ENCODE data around the gene NT5DC2. TPM values are rescaled to one million over a fixed set of nuclear protein-coding genes. Genes with fewer than 3 reads are reported as not detected.

Gene NT5DC2
- total and polyA plus RNA-seq, 2 of the 8 experiments (the other 6 are each of a cell fraction or from before 2014, with no cell fraction given) = 331 to 477 TPM

DNA sequence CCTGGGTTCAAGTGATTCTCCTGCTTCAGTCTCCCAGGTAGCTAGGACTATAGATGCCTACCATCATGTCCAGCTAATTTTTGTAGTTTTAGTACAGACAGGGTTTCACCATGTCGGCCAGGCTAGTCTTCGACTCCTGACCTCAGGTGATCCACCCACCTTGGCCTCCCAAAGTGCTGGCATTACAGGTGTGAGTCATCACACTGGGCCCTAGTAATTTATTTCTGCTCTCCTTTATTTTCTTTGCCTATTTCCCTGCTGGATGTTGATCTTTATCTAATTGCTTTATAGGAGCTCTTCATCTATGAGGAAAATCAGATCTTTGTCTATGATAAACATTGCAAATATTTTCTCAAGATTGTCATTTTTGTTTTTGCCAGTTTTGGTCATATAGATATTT lies 34.4 kb upstream of the NT5DC2 start:
- Histone ChIP-seq H2BK12ac (ENCODE audit: low read depth, low read length) (no peak overlapping the region), H2AK5ac (ENCODE audit: low read depth, low read length) (no peak overlapping the region), H3K14ac (ENCODE audit: insufficient read length) (no peak overlapping the region), H3K9me3 (ENCODE audit: insufficient read depth in 2 of 2, low read depth in 1 of 2, low read length in 1 of 2) (no peaks in the 10 kb centered on the region), H4K91ac (replicated peaks; ENCODE audit: insufficient read length, low read length) (no peak overlapping the region), H2AFZ (ENCODE audit: low read length) (no peak overlapping the region), H4K20me1 (replicated peaks in 1 of 2; ENCODE audit: control insufficient read depth in 1 of 2, insufficient read depth in 2 of 2, low read length in 2 of 2) (no peaks in the 10 kb centered on the region), H3K27ac (ENCODE audit: low read depth, low read length) (no peak overlapping the region), H2BK5ac (ENCODE audit: low read depth, low read length) (no peak overlapping the region), H3K4ac (replicated peaks; ENCODE audit: insufficient read length, low read depth, low read length) (no peak overlapping the region), H3K9ac (replicated peaks in 1 of 4; ENCODE audit: extremely low read depth in 1 of 4, low read depth in 3 of 4, low read length in 3 of 4) (no peak overlapping the region), H3K23me2 (ENCODE audit: low read depth, low read length) (no peaks in the 10 kb centered on the region), H3K27me3 (replicated peaks in 1 of 4; ENCODE audit: control insufficient read depth in 3 of 4, extremely low read depth in 1 of 4, insufficient read depth in 3 of 4, low read length in 3 of 4) (no peaks in the 10 kb centered on the region), H4K8ac (ENCODE audit: extremely low read depth, insufficient read depth, low read length) (no peak overlapping the region), H3K18ac (ENCODE audit: extremely low read depth, low read length) (no peak overlapping the region), H3K4me3 (ENCODE audit: extremely low read depth in 1 of 4, insufficient read depth in 2 of 4, low read depth in 3 of 4, low read length in 4 of 4) (no peak overlapping the region), H2BK20ac (ENCODE audit: low read length) (no peak overlapping the region), H4K5ac (ENCODE audit: insufficient read length, low read depth, low read length) (no peak overlapping the region), H3K36me3 (ENCODE audit: control insufficient read depth in 2 of 4, insufficient read depth in 4 of 4, low read length in 3 of 4) (peaks cover 0 to 11% (median 7%) of the 10 kb centered on the region in 4 experiments; a peak in 6 of 8 replicates), H2BK15ac (ENCODE audit: low read length) (no peak overlapping the region), H3K4me2 (ENCODE audit: insufficient read depth in 1 of 2, low read depth in 2 of 2, low read length in 2 of 2) (no peak overlapping the region), H3K23ac (ENCODE audit: insufficient read length) (no peak overlapping the region), H3K79me1 (ENCODE audit: low read depth, low read length) (no peaks in the 10 kb centered on the region), H3K79me2 (ENCODE audit: control insufficient read depth in 1 of 2, insufficient read depth in 2 of 2, low read length in 2 of 2) (no peaks in the 10 kb centered on the region), H3K4me1 (replicated peaks in 1 of 4; ENCODE audit: control insufficient read depth in 3 of 4, insufficient read depth in 4 of 4, low read length in 3 of 4) (no peaks in the 10 kb centered on the region), H3K56ac (replicated peaks; ENCODE audit: insufficient read length, low read depth, low read length) (no peak overlapping the region), H2BK120ac (replicated peaks; ENCODE audit: low read depth, low read length) (no peak overlapping the region)
- POLR2A ChIA-PET (ENCODE audit: partially characterized antibody) = interaction anchor here (0.7 kb wide), 1 partner anchor 30 kb away, joined by 3 read pairs; no protein-coding TSS in a partner anchor
- CTCF ChIA-PET (ENCODE audit: partially characterized antibody) = interaction anchor here (1.0 kb wide), 1 partner anchor 12 kb away, joined by 4 read pairs; no protein-coding TSS in a partner anchor
- 90% methylated on average over 2 of the region's 2 CpGs; no CpG with 5 or more reads in 1 of the 2 experiments for WGBS, 2 experiments (ENCODE audit: extremely low coverage in 1 of 2, insufficient coverage in 1 of 2, insufficient read length in 1 of 2, insufficient replicate concordance in 2 of 2, low coverage in 1 of 2, low lambda C conversion rate in 2 of 2, missing lambda C conversion rate in 1 of 2)
- no peak for FAIRE-seq
- DNase-seq (ENCODE audit: low read depth in 1 of 2, low spot score in 2 of 2) = no peak
- TF ChIP-seq CBX8 (IDR thresholded peaks at IDR 0.05; ENCODE audit: borderline replicate concordance, low read depth, low read length) = no peak
- no peak for TF ChIP-seq POLR2A (IDR thresholded peaks at IDR 0.05; ENCODE audit: control extremely low read depth in 1 of 2, low read depth in 2 of 2, low read length in 2 of 2)
- TF ChIP-seq, protein P1, sequence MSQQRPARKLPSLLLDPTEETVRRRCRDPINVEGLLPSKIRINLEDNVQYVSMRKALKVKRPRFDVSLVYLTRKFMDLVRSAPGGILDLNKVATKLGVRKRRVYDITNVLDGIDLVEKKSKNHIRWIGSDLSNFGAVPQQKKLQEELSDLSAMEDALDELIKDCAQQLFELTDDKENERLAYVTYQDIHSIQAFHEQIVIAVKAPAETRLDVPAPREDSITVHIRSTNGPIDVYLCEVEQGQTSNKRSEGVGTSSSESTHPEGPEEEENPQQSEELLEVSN (IDR thresholded peaks at IDR 0.05) = no peak
- no peak for TF ChIP-seq GABPA (IDR thresholded peaks at IDR 0.05; ENCODE audit: borderline replicate concordance, insufficient read depth, low read length)
- TF ChIP-seq NANOG (IDR thresholded peaks at IDR 0.05; ENCODE audit: insufficient read depth, low read depth, low read length, poor library complexity, severe bottlenecking) = no peak
- TF ChIP-seq POLR2AphosphoS5 (IDR thresholded peaks at IDR 0.05; ENCODE audit: low read depth, low read length) = no peak
- no peak for TF ChIP-seq SAP30 (IDR thresholded peaks at IDR 0.05; ENCODE audit: insufficient read depth, insufficient replicate concordance, low read length)
- TF ChIP-seq TAF1 (IDR thresholded peaks at IDR 0.05; ENCODE audit: low read depth, low read length) = no peak
- no peak for TF ChIP-seq KDM4A (IDR thresholded peaks at IDR 0.05; ENCODE audit: low read depth, low read length, severe bottlenecking)
- TF ChIP-seq GTF2F1 (IDR thresholded peaks at IDR 0.05; ENCODE audit: borderline replicate concordance, low read depth, low read length) = no peak
- no peak for TF ChIP-seq KDM1A (IDR thresholded peaks at IDR 0.05; ENCODE audit: borderline replicate concordance, low read length)
- no peak for TF ChIP-seq SP2 (IDR thresholded peaks at IDR 0.05; ENCODE audit: low read length)
- TF ChIP-seq CEBPB (IDR thresholded peaks at IDR 0.05; ENCODE audit: low read depth, low read length) = no peak
- TF ChIP-seq BRCA1 (IDR thresholded peaks at IDR 0.05; ENCODE audit: low read depth, low read length) = no peak
